Measurements from ENCODE around the gene TOP3A.

GRCh38 chr17:18248811-18249210 lies 66.0 kb downstream of the TOP3A start:
- TF ChIP-seq EZH2phosphoT487 (IDR thresholded peaks at IDR 0.05; ENCODE audit: unreplicated experiment) (no peak), CTCF (conservative IDR thresholded peaks at IDR 0.05; ENCODE audit: low read depth in 2 of 2) (no peak), CREB1 (CRISPR knock-in tag; IDR thresholded peaks at IDR 0.05; ENCODE audit: low read depth) (no peak), POLR2AphosphoS5 (IDR thresholded peaks at IDR 0.05; ENCODE audit: low read depth) (no peak), JUNB (IDR thresholded peaks at IDR 0.05; ENCODE audit: unreplicated experiment) (no peak), ZNF331 (CRISPR knock-in tag; IDR thresholded peaks at IDR 0.05; ENCODE audit: low read depth) (no peak), NANOG (IDR thresholded peaks at IDR 0.05; ENCODE audit: borderline replicate concordance) (no peak)

Measured in GM23338 (cell line).